HG03460 (cell line): ENCODE measurements around the gene TPRN.

Experiments used
- ATAC-seq: cut with Tn5 transposase; IDR thresholded peaks from one replicate; pipeline ENCODE4 v1.9.1; 2021; ENCODE audit not compliant: unreplicated experiment

TPRN gene

GRCh38 chr9:137190315-137190856, 10.2 kb downstream of the TPRN start:
- no peak for ATAC-seq

DNA sequence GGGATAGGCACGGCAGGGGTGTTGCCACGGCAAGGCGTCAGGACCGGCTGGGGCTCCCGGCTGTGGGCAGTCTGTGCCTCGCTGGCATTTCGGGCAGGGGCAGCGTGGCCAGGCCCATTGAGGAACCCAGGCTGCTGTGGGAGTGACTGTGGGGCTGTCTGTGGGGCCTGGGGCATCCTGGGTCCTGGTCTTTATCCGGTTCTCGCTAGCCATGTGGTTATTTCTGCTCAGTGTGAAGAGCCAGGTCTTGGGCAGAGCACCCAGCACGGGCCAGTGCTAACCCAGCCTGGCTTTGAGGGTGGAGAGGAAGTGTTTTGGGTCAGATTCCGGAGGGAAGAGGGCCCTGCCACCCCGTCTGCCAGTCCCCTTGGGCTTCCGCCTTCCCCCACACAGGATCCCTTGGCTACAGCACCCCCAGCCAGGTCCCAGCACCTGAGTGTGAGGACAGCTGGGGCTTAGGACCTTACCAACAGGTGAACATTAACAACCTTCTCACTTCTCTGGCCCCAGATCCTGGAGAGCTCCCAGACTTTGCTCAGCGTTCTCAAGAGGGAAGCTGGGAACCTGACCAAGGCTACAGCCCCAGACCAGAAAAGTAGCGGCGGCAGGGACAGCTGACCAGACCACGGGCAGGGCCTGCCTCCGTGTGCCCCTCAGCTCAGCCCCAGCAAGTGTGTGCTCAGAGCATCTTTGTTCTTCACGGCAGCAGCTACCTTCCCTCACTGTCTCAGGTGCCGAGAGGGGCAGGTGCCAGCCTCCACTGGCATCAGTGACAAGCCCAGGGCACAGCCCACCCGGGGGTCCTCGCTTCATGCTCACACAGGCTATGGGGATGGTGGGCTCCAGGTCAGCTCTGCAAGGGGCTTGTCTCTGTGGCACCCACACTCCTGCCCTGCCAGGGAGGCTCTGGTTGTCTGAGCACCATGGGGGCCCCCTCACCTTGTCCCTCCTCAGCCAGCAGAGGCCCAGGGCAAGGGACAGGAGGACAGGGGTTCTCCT, 10.9 kb downstream of the TPRN start:
- no peak for ATAC-seq

DNA sequence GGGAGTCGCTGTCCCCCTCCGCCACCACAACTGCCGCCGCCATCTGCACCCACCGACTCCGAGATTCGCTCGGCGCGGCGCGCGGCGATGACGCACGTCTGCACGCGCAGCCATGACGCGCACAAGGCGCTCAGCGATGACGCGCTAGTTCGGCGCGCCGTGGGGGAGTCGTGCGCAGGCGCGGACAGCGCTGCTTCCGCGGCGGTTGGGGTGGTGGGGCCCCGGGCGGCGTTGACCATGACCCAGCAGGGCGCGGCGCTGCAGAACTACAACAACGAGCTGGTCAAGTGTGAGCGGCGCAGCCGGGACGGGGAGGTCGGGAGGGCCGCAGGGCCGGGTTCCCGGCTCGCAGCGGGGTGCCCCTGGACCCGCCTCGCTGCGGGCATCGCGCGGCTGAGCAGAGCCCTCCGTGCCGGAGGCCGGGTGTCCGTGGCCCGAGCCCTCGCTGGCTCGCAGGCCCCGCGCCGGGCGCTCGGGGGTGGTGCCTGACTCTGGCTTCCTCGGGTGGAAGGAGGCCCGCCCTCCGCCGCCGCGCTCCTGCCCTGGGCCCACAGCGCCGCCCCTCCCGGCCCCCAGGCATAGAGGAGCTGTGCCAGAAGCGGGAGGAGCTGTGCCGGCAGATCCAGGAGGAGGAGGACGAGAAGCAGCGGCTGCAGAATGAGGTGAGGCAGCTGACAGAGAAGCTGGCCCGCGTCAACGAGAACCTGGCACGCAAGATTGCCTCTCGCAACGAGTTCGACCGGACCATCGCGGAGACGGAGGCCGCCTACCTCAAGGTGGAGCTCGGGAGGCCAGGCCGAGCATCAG, 11.8 kb downstream of the TPRN start, which contains the start of the genes ANAPC2 and SSNA1:
Gene ANAPC2 (minus strand): TSS at position 71 of the 807 bp plus-strand sequence. CDS start 28 bp downstream, at position 43.
Gene SSNA1 (plus strand): TSS at position 187 of the 807 bp plus-strand sequence. CDS start 51 bp downstream, at position 238.
- ATAC-seq = peak; percentile 68

- ATAC-seq = no peak
Observed at GRCh38 chr9:137188086-137188489, 12.5 kb downstream of the TPRN start.

GRCh38 chr9:137187386-137187785, 13.2 kb downstream of the TPRN start:
- no peak for ATAC-seq

- ATAC-seq = no peak
Observed at GRCh38 chr9:137186385-137186784, 14.2 kb downstream of the TPRN start.

GRCh38 chr9:137185921-137186320, 14.6 kb downstream of the TPRN start:
- no peak for ATAC-seq

GRCh38 chr9:137184881-137185660, 15.5 kb downstream of the TPRN start:
- ATAC-seq = no peak

DNA sequence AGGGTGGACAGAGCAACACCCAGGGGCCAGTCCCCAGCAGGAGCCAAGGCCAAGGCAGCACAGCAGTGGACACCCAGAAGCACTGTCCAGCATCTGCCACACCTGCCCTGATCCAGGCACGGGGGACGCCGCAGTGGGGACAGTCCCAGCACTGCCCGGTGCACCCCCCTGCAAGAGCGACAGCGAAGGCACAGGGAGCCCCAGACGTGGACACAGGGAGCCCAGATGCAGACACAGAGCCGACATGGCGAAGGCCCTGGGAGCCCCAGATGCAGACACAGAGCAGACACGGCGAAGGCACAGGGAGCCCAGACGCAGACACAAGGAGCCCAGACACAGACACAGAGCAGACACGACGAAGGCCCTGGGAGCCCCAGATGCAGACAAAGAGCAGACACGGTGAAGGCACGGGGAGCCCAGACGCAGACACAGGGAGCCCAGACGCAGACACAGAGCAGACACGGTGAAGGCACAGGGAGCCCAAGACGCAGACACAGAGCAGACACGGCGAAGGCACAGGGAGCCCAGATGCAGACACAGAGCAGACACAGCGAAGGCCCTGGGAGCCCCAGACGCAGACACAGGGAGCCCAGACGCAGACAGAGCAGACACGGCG, 16.5 kb downstream of the TPRN start:
- no peak for ATAC-seq

DNA sequence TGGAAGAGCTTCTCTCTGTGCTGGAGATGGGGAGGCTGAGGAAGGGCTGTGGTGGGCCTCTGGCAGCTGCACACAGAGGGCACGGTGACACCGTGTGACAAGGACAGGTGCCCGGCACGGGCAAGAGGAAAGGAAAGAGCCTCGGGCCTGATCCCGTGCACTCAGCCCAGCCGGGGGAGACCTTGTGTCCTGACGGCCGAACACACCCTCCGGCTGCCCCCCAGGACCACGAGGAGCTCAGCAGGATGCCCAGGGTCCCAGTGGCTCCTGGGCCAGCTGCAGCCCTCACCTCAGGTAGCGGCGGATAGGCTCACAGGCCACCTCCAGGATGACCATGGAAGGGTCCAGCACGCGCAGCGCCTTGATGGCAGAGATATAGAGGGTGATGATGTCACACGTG, 17.7 kb downstream of the TPRN start:
- ATAC-seq = no peak

- ATAC-seq = no peak
Observed at GRCh38 chr9:137181680-137182079, 18.9 kb downstream of the TPRN start.

- no peak for ATAC-seq
Observed at GRCh38 chr9:137180491-137180890, 20.1 kb downstream of the TPRN start.

GRCh38 chr9:137179761-137180160, 20.8 kb downstream of the TPRN start:
- ATAC-seq = no peak

- ATAC-seq = no peak
Observed at GRCh38 chr9:137178939-137179630, 21.5 kb downstream of the TPRN start.

DNA sequence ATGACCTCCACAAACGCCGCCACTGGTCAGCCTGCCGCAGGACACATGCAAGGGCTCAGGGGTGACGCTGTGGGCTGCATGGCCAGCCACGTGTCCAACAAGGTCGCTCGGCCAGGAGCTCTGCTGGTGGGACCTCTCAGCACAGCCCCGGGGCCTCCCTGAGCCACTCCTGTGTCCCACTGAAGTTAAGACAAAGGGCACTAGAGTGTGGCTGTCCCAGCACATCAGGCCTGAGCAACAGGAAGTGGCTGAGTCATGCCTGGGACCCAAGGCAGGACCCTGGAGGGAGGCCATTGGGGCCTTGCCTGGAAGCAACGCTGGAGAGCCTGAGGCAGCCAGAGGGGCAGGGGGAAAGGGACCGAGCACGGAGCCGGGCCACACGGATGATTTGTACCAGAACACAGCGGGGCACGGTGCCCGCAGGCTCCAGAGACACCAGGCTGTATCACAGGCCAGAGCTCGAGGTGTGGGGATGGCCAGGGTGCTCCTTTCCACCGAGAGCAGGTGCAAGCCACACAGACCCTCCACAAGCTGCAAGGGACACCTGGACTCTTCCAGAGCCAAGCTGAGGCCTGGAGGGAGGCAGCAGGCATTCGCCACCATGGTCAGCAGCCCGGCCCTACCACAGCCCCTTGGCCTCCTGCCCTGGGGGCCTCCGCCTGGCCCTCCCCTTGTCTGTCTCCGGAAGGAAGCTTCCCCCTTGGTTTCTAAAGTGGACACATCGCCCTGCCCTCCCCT, 22.2 kb downstream of the TPRN start:
- no peak for ATAC-seq

DNA sequence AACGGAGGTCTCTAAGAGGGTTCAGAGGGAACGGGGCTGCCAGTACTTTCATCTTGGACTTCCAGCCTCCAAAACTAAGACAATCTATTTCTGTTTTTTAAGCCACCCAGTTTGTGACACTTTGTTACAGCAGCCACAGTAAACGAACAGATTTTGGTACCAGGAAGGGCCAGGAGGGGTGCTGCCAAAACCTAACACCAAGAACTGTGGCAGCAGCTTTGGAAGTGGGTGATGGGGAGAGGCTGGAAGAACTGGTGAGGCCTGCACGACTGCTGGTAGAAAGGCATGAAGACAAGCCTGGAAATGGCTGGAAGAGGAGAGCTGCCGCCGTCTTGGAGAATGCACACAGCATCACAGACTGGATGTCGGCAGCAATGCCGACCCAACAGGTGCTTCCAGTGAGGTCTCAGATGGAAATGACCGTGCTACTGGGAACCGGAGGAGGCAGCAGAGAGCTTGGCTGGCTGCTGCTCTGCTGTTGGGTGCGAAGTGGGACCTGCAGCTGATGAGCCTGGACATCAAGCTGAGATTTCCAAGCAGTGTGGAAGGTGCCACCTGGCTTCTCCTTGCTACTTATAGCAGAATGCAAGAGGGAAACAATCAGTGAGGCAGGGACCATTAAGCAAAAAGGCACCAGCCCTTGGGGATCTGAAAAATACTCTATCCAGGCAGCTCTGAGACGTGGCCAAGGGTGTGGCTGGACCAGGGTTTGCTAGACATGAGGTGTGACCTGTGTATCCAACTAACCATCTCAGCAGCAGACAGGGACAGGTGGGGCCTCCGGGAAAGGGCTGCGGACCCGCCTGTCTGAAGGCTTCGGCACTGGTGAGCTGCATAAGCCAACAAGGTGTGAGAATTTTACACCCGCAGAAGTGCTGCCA, 24.0 kb downstream of the TPRN start:
- ATAC-seq = no peak

GRCh38 chr9:137175345-137175961, 25.1 kb downstream of the TPRN start:
- ATAC-seq = no peak
